Right ventricle myocardium superior (tissue), 1 donor: ENCODE measurements around the gene ALOX15B. TPM values are rescaled to one million over a fixed set of nuclear protein-coding genes. Genes with fewer than 3 reads are reported as not detected.
"Not testable (repeated sequence)": the region's sequence is repeated elsewhere in the genome, so short reads cannot be mapped to it uniquely, and the experiment has no call there.

Source experiments
- ATAC-seq: fragments of 200-7000 bp; cut with Tn5 transposase; one replicate; pipeline ENCODE4 v1.9.1; 2020; ENCODE audit warnings: mild to moderate bottlenecking; ENCODE audit not compliant: poor library complexity
- DNase-seq: peaks from one replicate; pipeline ENCODE4 v3.0.0-alpha.2; 2020
- intact Hi-C: fragments of 100-400 bp; cut with DNase I; formaldehyde crosslinking; loops from one replicate; pipeline ENCODE4 v1.11.2; 2022
- total RNA-seq: library from RNA; stranded (reverse); fragmentation: NEBNext Ultra II Directional; extraction: Animal tissue kit (Norgen Biotek cat#: 25700); gene quantifications from one replicate; pipeline ENCODE4 v1.2.1, GENCODE V29; 2021
- donor health status: DM: no; HTN: yes; CAD: no; lungs with severe emphysema.

Gene ALOX15B
- total RNA-seq, 1 donor from 2014 or later: not detected

GRCh38 chr17:8072729-8073461 lies 34.0 kb downstream of the ALOX15B start:
- ATAC-seq (peak; percentile 20), DNase-seq (peak; percentile 41)
- intact Hi-C loops: loop anchor here (10.0 kb wide), 1 partner anchor 222 kb away; the partner anchor contains the start of gene SLC25A35

DNA sequence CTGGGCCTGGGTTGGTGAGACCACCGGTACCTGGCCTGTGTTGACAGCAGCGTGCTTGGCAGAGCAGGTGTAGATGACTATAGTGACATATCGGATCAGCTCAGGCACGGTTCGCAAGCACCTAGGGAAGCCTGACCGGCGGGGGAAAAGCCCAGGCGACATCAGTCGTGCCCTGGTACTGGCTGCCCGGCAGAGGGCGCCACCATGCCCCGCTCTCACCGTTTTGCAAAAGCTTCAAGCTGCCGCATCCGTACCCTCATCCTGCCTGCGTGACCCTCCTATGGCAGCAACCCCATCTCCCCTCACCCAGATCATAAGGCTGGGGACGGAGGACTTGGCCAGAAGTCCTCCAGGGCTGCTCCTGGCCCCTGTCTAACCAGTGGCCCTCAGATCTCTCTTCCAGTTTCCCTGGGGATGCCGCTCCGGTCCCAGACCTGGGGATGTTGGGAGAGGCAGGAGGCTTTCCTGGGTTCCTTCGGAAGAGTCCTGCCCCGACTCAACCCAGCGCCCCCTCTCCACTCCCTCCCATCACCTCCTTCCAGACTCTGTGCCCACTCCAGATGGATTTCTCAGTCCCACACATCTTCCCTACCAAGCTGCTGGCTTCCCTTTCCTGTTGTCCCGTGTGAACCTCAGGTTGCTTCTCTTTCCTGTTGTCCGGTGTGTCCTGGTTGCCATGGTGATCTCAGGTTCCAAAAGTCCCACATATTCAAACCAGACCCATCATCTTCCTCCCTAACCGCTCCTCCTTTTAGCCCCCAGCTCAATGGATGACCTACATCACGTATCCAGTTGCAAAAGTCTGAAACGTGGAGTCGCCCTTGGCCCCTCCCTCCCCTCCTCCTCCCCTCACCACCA lies 35.0 kb downstream of the ALOX15B start:
- ATAC-seq (peak; percentile 71), DNase-seq (peak; percentile 80)
- intact Hi-C loops: loop anchor here (10.0 kb wide), 1 partner anchor 221 kb away; the partner anchor contains the start of gene SLC25A35

DNA sequence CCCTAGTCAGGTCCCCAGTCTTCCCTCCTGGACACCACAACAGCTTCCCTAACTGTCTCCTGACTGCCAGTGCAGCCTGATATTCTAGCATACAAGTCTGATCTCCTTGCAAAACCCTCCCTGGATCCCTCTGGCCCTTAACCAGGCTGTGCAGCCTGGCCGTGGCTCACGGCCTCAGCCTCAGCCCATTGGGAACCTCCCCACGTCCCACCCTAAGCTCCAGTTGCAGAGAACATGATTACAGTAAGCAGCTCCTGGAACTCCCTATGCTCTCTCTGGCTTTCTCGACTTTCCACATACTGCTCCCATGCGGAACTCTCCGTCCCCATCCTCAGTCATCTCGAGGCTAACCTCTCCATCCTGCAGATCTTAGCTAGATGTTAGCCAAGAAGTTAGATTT lies 35.7 kb downstream of the ALOX15B start:
- ATAC-seq (no peak), DNase-seq (peak; percentile 4)
- intact Hi-C loops: loop anchor here (10.0 kb wide), 1 partner anchor 220 kb away; the partner anchor contains the start of gene SLC25A35

DNA sequence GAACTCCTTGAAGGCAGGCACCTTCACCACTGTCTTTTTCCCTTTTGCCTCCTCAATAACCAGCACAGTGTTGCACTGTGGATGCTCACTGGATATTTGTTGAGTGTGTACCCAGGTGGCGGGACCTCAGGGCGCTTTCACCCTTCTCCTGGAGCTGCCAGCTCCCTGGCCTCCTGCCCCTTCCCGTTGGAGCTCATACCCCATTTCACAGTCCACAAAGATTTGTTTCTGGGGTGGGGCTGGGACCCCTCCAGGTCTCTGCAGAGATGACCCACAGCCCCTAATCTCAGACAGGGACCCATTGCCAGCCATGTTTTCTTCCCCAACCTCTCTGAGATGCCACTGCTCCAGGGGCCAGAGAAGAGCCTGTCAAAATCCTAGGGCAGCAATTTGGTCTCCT lies 36.2 kb downstream of the ALOX15B start:
- ATAC-seq: no peak
- peak; percentile 13 for DNase-seq
- intact Hi-C loops: loop anchor here (10.0 kb wide), 1 partner anchor 220 kb away; the partner anchor contains the start of gene SLC25A35

DNA sequence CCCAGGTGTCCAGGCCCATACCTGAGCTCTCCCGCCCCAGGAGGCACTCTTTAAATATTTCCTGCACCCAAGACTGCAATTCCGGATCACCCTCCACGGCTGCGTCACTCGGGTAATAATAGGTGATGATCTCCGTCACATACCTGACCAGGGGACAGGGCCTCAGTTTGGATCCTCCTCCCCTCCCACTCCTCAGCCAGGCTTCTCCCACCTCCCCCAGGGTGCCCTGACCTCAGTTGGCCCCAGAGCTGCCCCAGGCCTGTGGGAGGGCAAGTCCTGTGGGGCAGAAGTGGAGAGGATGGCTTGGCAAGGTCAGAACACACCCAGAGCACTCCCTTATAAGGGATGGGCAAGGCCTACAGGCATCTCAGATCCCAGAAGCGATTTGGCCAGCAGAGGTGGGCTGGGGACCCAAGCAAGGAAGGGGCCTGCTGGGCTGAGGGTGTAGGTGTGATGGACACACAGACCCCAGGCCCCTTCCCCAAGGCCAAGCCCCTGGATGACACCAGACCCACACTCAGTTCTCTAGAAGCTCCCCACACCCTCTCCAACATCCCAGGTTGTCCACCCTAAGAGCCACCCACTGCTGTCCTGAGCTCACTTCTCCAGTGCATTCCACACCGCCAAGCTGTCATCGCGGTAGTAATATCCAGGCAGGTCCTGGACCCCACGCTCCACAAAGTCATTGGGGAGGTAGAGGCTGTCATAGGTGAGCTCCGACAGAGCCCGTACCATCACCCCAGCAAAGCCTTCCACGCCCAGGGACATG lies 36.9 kb downstream of the ALOX15B start:
- DNase-seq (peak; percentile 24), ATAC-seq (no peak)
- intact Hi-C loops: loop anchor here (10.0 kb wide), 1 partner anchor 219 kb away; the partner anchor contains the start of gene SLC25A35

GRCh38 chr17:8076502-8077266 lies 37.8 kb downstream of the ALOX15B start:
- intact Hi-C loops: loop anchor here (10.0 kb wide), 1 partner anchor 218 kb away; the partner anchor contains the start of gene SLC25A35
- ATAC-seq: no peak
- peak; percentile 26 for DNase-seq

- intact Hi-C loops: loop anchor here (10.0 kb wide), 1 partner anchor 217 kb away; the partner anchor contains the start of gene SLC25A35
- DNase-seq, ATAC-seq: not testable (repeated sequence)
These were observed 39.1 kb downstream of the ALOX15B start for GRCh38 chr17:8077939-8078338.

DNA sequence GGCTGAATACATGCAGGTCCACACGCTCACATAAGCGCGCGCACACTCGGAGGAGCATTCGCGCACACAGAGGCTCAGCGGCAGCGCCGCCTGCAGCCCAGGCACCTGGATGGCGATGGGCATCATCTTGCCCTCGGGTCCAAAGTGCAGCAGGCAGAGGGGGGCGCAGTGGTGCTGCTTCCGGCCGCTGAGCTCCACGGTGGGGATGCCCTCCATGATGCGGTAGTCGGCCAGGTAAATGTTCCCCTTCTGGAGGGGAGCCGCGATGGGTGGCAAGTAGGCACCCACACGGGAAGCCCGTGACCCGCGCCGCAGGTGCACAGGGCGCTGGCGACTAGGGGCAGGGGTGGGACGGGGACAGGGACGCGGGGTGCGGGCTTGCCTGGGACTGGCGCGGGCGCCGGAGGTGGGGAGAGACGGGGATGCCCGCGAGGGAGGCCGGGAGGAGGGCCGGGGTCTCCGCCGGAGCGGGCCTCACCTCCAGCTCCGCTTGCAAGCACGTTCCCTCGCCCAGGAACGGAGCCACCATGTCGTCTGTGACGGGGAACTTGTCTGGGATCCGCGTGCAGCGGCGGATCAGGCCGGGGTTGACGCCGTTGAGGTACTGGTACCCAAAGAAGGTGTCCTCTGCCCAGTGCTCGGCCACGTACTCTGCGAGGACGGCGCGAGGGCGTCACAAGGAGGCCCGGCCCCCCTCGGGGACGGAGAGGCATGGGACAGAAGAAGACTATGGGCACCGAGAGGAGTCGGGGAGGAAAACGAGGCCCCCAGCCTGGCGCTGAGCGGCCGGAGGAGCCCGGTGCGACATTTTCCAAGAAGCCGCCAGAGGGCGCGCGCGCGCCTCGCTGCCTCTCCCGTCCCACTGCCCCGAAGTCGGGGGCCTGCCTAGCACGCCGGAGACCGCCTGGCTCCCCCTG lies 40.7 kb downstream of the ALOX15B start:
- ATAC-seq (peak; percentile 96), DNase-seq (peak; percentile 84)
- intact Hi-C loops: loop anchor here (10.0 kb wide), 1 partner anchor 215 kb away; the partner anchor contains the start of gene SLC25A35

GRCh38 chr17:8080208-8080798 lies 41.4 kb downstream of the ALOX15B start:
- peak; percentile 28 for ATAC-seq
- DNase-seq: no peak
- intact Hi-C loops: no loop called here

DNA sequence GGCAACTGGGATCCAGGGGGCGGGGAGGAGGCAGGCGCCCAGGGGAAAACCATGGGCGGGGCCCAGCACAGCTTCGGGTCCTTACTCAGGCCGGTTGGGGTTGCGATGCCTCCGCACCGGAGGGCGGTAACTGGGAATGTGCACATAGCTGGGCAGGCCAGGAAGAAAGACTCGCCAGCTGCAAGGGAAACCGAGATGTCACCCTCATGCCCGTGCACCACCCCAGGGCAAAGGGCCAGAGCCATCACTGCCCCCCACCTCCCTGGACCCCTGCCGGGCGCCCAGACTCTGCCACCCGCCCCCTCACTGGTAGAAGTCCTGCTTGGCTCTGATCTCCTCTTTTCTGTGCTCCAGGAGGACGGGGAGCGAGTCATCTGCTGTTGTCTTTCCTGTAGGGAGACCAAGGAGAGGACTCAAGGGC lies 42.0 kb downstream of the ALOX15B start:
- DNase-seq (peak; percentile 37), ATAC-seq (no peak)
- intact Hi-C loops: no loop called here

DNA sequence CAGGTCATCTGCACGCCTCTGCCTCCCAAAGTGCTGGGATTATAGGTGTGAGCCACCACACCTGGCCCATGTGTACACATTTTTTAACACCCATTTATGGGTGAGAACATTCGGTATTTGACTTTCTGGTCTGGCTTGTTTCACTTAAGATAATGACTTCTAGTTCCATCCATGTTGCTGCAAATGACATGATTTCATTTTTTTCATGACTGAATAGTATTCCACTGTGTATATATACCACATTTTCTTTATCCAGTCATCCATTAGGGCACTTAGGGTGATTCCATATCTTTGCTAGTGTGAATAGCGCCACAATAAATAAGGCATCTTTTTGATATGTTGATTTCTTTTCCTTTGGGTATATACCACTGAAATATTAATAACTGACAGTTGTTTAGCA lies 43.0 kb downstream of the ALOX15B start:
- intact Hi-C loops: no loop called here
- ATAC-seq (no peak), DNase-seq (no peak)

DNA sequence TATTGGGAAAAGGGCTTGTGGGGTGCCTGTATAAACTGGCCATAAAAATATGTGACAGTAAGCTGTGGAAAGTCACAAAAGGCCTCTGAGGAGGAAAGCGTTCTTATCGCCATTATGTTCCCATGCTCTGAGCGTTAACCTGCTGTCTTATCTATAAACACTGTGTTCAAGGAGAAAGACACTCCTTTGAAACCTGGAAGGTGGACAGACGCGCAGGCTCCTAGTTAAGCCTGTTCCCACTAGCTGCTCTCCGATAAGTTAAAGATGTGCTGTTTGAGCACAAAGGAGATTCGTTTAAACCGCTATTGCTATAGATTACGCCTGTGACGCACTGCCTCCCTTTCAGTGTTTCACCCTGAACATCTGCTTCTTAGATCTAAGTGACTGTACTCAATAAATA lies 43.4 kb downstream of the ALOX15B start:
- DNase-seq (peak; percentile 4), ATAC-seq (no peak)
- intact Hi-C loops: no loop called here

DNA sequence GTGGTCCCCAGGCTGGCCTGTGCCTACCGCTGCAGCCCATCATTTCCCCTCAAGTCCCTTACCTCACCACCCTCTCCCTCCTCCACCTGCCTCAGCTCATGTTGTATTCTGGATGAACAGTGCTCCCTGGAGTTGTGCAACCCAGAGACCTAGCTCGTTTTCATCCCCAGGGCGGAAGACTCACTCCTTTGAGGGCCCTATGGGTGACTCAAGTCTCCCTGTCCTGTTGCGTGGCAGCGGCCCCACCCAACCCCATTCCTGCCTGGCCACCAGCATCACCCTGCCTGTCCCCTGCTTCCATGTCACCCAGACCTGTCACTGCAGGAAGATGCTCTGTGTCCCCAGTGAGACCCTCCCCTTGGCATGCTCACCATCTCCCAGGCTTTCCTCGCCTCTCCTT lies 45.4 kb downstream of the ALOX15B start:
- ATAC-seq (no peak), DNase-seq (peak; percentile 14)
- intact Hi-C loops: no loop called here

GRCh38 chr17:8087075-8087951 lies 48.5 kb downstream of the ALOX15B start, which contains the start of gene ALOX12B:
ALOX12B (minus strand) TSS chr17:8087716; CDS start chr17:8087442, 274 bp downstream.
- DNase-seq: no peak
- no peak for ATAC-seq
- intact Hi-C loops: no loop called here

GRCh38 chr17:8087952-8088230 lies 49.0 kb downstream of the ALOX15B start:
- no peak for ATAC-seq
- intact Hi-C loops: no loop called here
- no peak for DNase-seq

DNA sequence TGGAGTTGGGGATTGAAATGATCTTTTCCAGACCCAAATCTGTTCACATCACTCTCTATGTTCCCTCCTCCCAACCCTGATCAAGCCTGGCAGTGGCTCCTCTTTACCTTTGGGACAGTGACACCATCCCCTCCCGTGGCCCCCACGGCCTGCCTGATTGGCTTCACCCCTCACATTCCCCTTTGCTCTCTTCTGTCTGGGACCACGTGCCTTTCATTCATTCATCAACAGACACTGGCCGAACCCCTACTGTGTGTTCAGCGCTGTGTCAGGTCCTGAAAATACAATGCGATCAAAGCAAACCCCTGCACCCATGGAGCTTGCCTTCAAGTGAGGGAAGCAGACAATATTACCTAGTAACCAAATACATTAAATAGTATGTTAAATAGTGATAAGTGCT lies 50.9 kb downstream of the ALOX15B start:
- no peak for DNase-seq
- intact Hi-C loops: no loop called here
- no peak for ATAC-seq
